ENCODE data around the gene REX1BD.
"Not testable (repeated sequence)": the region's sequence is repeated elsewhere in the genome, so short reads cannot be mapped to it uniquely, and the experiment has no call there.

Gene REX1BD

GRCh38 chr19:18577365-18577914 is 11.2 kb upstream of the REX1BD start:
- DNase-seq (no peak), ATAC-seq (no peak)

- no peak for DNase-seq
Observed at GRCh38 chr19:18580311-18580710, 8.3 kb upstream of the REX1BD start.

DNA sequence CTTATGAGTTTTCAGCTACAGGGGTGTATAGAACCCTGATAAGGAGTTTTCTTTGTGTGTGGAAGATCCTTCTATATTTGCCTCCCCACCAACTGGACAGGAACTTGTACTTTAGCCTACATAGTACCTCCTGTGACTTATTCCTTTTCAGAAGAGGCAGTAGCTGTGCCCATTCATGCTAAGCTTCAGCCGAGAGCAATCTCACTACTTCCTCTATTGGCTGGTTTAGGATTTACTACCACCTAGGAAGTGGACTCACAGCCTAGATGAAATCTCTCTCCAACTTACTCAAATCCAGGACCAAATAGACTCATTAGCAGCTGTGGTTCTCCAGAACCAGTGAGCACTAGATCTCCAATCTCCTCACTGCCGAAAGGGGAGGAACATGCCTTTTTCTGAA is 2.3 kb upstream of the REX1BD start:
- ATAC-seq (no peak), DNase-seq (no peak)

More at GRCh38 chr19:18580311-18580710, 8.3 kb upstream of the REX1BD start:
- no peak for ATAC-seq

DNA sequence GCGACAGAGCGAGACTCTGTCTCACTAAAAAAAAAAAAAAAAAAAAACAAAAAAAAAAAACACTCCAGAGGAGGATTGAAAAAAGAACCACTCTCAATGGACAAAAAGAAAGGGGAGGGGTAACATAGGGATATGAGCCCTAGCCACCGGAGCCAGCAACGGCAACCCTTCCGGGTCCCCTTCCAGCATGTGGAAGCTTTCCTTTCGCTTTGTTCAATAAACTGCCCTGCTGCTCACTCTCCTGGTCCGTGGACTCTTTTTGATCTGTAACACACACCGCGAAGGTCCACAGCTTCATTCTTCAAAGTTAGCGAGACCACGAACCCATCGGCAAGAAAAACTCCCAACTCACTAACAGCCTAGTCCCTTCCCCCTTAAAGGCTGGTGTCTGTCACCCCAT is 1.0 kb upstream of the REX1BD start:
- ATAC-seq (no peak), DNase-seq (no peak)

DNA sequence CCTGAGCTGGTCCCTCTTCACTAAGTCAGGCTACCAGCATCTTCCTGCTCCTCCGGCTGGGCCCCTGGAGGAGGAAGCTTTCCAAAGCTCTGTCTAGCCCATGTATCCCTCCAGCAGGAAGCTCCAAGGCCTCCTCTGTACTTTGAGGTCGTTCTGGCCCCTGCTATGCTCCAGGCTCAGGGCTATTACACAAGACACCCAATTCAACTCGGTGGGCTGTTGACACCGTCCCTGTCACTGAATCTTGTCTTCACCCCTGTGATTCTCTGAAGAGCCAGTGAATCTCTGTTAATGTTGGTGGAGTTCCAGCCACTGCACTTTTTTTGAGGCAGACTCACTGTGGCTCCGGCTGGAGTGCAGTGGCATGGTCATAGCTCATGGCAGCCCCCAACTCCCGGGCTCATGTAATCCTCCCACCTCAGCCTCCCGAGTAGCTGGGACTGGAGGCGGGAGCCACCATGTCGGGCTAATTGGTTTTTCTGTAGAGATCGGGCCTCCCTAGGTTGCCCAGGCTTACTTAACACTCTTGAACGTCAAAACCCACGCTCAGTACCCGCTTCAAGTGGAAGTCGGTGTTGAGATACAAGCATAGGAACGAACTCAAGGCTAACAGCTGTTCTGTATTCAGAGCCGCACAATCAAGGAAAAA is 512 bp upstream of the REX1BD start:
- ATAC-seq = no peak
- no peak for DNase-seq

GRCh38 chr19:18589380-18590272 is 1.0 kb downstream of the REX1BD start:
- DNase-seq = peak; percentile 73
- ATAC-seq = peak; percentile 48

- no peak for DNase-seq
- ATAC-seq = no peak
Observed at GRCh38 chr19:18590273-18591272, 2.0 kb downstream of the REX1BD start.

DNA sequence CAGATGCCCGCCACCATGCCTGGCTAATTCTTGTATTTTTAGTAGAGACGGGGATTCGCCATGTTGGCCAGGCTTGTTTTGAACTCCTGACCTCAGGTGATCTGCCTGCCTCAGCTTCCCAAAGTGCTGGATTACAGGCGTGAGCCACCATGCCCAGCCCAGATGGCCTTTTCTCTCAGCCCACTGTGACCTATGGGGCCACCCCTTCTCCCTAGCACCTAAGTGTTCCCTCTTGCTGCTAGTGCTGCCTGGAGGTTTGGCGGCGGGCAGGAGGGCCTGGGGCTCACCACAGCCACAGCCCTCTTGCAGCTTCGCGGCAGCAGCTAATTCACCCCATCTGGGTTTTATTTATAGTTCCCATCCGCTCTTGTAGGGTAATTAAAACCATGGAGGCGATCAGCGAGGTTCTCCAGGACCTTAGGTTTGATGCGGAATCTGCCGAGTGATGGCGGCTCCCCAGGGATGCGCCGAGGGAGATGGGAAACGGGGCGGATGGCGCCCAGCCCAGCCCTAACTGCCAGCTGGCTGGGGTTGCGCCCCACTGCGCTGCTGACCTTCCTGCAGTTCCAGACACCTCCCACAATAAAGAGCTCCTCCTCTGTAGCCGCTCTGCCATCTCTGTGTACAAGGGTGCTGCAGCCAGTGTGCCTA is 3.3 kb downstream of the REX1BD start:
- DNase-seq = no peak
- ATAC-seq = no peak

- DNase-seq, ATAC-seq: not testable (repeated sequence)
Observed at GRCh38 chr19:18592732-18593131, 4.1 kb downstream of the REX1BD start.

GRCh38 chr19:18593367-18594095 is 4.9 kb downstream of the REX1BD start:
- ATAC-seq = no peak
- DNase-seq = no peak

- ATAC-seq = peak; percentile 75
- peak; percentile 85 for DNase-seq
Observed at GRCh38 chr19:18594096-18594823, 5.7 kb downstream of the REX1BD start.

DNA sequence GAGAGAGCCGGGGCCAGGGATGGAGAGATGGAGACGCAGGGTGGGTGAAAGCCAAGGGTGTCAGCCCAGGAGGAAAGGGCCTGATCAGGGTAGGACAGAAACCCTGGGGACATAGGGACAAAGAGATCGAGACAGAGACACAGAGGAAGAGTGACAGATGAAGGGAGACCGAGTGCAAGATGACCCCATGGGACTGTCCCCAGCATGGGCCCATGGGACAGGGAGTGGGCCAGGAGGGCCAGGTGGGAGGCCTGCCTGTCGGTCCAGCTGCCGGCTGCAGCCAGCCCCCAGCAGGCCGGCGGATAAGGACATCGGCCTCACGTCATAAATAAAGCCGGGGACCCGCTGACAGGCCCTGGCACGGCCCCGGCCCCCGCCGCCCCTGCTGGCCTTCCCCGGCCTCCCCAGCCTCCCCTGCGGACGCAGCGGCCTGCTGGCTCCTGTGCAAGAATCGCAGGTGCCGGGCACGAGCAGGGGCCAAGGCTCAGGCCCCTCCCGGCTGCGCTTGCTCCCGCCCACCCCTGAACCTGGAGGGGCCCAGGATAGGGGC is 6.3 kb downstream of the REX1BD start:
- ATAC-seq (peak; percentile 14), DNase-seq (no peak)

DNA sequence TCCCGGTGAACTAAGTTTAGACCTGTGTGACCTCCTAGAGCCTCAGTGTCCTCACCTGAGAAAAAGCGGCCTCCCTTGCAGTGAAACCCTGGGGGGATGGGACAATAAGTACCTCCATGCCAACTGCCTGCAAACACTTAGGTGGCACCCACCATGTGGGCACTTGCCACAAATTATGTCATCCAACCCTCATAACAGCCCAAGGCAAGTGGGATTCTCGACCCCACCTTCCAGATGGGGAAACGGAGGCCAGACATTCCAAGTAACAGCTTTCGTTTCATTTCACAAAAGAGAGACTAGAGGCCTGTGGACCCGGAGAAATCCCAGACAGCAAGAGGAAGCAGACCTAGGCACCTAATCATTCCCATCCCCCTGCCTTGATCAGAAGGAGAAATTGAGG is 6.9 kb downstream of the REX1BD start:
- ATAC-seq = no peak
- no peak for DNase-seq

- DNase-seq (peak; percentile 41), ATAC-seq (no peak)
Observed at GRCh38 chr19:18596752-18597157, 8.2 kb downstream of the REX1BD start.

GRCh38 chr19:18597809-18598660 is 9.4 kb downstream of the REX1BD start:
- DNase-seq = no peak
- ATAC-seq = no peak

DNA sequence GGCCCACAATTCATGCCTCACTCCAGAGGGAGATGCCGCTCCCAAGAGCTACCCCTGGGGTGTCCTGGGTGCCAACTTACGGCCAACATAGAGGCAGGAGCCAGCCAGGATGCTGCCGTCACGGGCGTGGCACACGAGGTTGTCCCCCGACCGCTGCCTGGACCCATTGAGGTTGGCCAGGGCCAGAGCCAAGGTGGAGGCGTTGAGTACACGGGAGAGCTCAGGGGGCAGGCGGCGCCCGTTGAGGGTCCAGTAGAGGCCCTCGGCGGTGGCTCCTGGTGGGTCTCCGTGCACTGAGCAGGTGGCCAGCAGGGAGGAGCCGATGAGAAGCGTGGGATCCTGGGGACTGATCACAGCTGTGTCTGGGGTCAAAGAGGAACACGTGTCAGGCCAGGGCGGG is 10.9 kb downstream of the REX1BD start:
- DNase-seq (no peak), ATAC-seq (no peak)

DNA sequence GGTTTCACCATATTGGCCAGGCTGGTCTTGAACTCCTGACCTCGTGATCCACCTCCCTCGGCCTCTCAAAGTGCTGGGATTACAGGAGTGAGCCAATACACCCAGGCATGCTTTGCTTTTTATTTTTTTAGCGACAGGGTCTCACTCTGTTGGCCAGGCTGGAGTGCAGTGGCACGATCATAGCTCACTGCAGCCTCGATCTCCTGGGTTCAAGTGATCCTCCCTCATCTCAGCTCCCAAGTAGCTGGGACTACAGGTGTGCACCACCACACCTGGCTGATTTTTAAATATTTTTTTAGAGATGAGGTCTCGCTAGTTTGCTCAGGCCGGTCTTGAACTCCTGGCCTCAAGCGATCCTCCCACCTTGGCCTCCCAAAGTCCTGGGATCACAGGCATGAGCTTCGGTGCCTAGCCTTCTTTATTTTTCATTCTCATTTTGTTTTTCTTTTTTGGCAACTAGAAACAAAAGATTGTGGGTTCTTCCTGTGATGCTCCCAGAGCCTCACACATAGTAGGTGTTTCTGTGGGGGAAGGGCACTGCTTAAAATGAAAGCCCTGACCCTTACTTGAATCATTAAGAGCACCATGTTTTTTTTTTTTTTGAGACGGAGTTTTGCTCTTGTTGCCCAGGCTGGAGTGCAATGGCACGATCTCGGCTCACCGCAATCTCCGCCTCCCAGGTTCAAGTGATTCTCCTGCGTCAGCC is 12.2 kb downstream of the REX1BD start:
- not testable (repeated sequence) for ATAC-seq

DNA sequence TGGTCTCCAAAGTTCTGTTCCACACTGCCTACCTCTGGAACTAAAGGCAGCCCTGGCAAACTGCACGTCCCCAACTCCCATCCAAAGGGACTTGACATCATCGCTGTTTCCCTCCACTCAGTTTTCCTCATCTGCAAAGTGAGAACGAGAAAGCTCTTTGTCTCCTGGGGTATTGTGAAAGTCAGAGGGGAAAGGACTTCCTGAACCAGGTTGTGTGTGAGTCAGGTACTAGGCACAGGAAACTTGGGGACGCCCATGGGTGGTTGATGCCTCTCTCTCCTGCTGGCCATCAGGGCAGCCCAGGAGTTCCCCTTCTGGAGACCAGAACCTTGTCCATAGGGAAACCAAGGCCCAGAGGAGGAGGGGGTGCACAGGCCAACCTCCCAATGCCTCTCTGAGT is 13.3 kb downstream of the REX1BD start:
- DNase-seq (no peak), ATAC-seq (no peak)

More for the DNA sequence above, 12.2 kb downstream of the REX1BD start:
- DNase-seq = not testable (repeated sequence)
